Measurements from ENCODE around the gene SUV39H2. TPM values are rescaled to one million over a fixed set of nuclear protein-coding genes. Genes with fewer than 3 reads are reported as not detected.

SUV39H2 gene, protein sequence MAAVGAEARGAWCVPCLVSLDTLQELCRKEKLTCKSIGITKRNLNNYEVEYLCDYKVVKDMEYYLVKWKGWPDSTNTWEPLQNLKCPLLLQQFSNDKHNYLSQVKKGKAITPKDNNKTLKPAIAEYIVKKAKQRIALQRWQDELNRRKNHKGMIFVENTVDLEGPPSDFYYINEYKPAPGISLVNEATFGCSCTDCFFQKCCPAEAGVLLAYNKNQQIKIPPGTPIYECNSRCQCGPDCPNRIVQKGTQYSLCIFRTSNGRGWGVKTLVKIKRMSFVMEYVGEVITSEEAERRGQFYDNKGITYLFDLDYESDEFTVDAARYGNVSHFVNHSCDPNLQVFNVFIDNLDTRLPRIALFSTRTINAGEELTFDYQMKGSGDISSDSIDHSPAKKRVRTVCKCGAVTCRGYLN
- total RNA-seq, result 10 to 100 TPM; 35.4 to 37.6 TPM
- polyA plus RNA-seq (2013, experiment 1 of 2), result 45.4 TPM
- polyA plus RNA-seq (2013, experiment 2 of 2), result 50.7 TPM
- long read RNA-seq, experiment 1, partial matches to known transcripts, result 4 of 10 reads
- long read RNA-seq, experiment 1, other reads (novel, unspliced or antisense), result 2 of 10 reads
- long read RNA-seq, experiment 2, transcript SUV39H2-205 (5 exons, 2,959 nt), result major isoform, 12 of 18 reads
- long read RNA-seq, experiment 2, partial matches to known transcripts, result 1 of 18 reads
- long read RNA-seq, experiment 2, other reads (novel, unspliced or antisense), result 2 of 18 reads
- long read RNA-seq, experiment 3, transcript SUV39H2-202 (6 exons, 1,233 nt), result minor isoform, 41 of 131 reads
- long read RNA-seq, experiment 3, transcript SUV39H2-205 (5 exons, 2,959 nt), result major isoform, 69 of 131 reads
- long read RNA-seq, experiment 3, partial matches to known transcripts, result 5 of 131 reads
- long read RNA-seq, experiment 3, other reads (novel, unspliced or antisense), result 13 of 131 reads
- long read RNA-seq, experiment 4, transcript SUV39H2-202 (6 exons, 1,233 nt), result minor isoform, 10 of 43 reads
- long read RNA-seq, experiment 4, transcript SUV39H2-205 (5 exons, 2,959 nt), result major isoform, 25 of 43 reads
- long read RNA-seq, experiment 4, partial matches to known transcripts, result 0 of 43 reads
- long read RNA-seq, experiment 4, other reads (novel, unspliced or antisense), result 8 of 43 reads

DNA sequence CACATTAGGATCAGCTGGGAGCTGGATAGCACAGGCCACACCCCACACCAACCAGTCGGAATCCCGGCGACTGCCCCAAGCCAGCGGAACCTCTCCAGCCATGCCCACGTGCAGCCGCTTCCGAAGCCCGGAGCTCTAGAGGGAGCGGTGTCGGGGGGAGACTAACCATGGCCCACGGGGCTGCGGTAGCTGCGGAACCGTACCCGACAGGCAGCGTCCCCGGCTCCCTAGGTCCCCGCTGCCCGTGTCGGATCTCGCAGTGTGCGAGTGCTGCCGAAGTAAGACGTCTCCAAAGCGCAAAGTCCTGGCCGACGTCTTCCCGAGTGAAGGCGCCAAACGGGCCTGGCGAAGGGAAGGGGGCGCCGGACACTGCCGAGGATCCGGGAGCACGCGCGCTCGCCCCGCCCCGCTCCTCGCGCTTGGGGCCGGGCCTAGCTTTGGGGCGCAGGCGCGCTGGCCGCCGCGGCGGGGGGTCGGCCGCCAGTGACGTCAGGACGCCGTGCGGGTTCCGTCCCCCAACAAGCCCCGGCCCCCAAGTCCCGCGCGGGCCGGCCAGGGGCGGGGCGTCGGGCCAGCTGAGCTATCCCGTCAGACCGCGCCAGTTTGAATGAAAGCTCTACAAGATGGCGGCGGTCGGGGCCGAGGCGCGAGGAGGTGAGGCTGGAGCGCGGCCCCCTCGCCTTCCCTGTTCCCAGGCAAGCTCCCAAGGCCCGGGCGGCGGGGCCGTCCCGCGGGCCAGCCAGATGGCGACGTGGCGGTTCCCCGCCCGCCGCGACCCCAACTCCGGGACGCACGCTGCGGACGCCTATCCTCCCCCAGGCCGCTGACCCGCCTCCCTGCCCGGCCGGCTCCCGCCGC, at the start of gene SUV39H2:
TSS of gene SUV39H2 (plus strand) at position 601 of the 858 bp plus-strand sequence. CDS start at position 624, 23 bp downstream.
- H3K4me1 ChIP-seq (ENCODE audit: control insufficient read depth, insufficient read depth, low read length), result peaks cover 5% of the 10 kb centered on the region
- H3K4me3 Mint-ChIP-seq, result peak within 1 kb of the TSS; percentile 96
- peaks cover 25% of the 10 kb centered on the region for H3K4me1 Mint-ChIP-seq
- H3K36me3 ChIP-seq (ENCODE audit: control insufficient read depth, insufficient read depth, low read length), result peaks cover 3% of the 10 kb centered on the region
- TF ChIP-seq, protein P1, sequence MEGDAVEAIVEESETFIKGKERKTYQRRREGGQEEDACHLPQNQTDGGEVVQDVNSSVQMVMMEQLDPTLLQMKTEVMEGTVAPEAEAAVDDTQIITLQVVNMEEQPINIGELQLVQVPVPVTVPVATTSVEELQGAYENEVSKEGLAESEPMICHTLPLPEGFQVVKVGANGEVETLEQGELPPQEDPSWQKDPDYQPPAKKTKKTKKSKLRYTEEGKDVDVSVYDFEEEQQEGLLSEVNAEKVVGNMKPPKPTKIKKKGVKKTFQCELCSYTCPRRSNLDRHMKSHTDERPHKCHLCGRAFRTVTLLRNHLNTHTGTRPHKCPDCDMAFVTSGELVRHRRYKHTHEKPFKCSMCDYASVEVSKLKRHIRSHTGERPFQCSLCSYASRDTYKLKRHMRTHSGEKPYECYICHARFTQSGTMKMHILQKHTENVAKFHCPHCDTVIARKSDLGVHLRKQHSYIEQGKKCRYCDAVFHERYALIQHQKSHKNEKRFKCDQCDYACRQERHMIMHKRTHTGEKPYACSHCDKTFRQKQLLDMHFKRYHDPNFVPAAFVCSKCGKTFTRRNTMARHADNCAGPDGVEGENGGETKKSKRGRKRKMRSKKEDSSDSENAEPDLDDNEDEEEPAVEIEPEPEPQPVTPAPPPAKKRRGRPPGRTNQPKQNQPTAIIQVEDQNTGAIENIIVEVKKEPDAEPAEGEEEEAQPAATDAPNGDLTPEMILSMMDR (conservative IDR thresholded peaks at IDR 0.05), result no peak
- DNase-seq, result peak; percentile 98
- H3K4me3 ChIP-seq (ENCODE audit: low read length), result peak within 1 kb of the TSS; percentile 95
- H3K27ac ChIP-seq (ENCODE audit: low read depth, low read length), result peak within 1 kb of the TSS; percentile 93
- peak within 1 kb of the TSS; percentile 96 for H3K9ac ChIP-seq (ENCODE audit: extremely low read depth, low read length, poor library complexity, severe bottlenecking)
- no peaks in the 10 kb centered on the region for H3K27me3 ChIP-seq (ENCODE audit: control insufficient read depth, insufficient read depth, low read length, poor library complexity, severe bottlenecking)
- no peaks in the 10 kb centered on the region for H3K9me3 ChIP-seq (ENCODE audit: control insufficient read depth, low read length)
- H3K27ac Mint-ChIP-seq, result peak within 1 kb of the TSS; percentile 99
- H3K27me3 Mint-ChIP-seq (ENCODE audit: insufficient read depth), result no peaks in the 10 kb centered on the region
- no peaks in the 10 kb centered on the region for H3K9me3 Mint-ChIP-seq
- peaks cover 2% of the 10 kb centered on the region for H3K36me3 Mint-ChIP-seq (ENCODE audit: low read depth)
- WGBS, 2 experiments (ENCODE audit: insufficient coverage in 1 of 2, insufficient read length in 1 of 2), result 0% methylated on average over 28 to 102 of the region's 102 CpGs

DNA sequence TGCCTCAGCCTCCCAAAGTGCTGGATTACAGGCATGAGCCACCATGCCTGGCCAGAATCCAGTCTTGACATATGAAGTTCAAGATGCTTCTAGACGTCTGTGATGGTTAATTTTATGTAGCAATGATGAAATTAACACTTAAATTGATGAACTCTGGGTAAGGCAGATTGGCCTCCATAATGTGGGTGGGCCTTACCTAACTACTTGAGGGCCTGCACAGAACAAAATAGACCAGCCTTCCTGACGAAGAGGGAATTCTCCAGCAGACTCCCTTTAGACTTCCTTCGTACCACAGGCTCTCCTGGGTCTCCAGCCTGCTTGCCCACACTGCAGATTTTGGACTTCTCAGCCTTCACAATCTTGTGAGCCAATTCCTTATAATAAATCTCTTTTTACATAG, 45.6 kb upstream of the SUV39H2 start:
- Mint-ChIP-seq H3K27me3 (ENCODE audit: insufficient read depth) (no peaks in the 10 kb centered on the region), H3K36me3 (ENCODE audit: low read depth) (peaks cover 2% of the 10 kb centered on the region), H3K4me3 (no peak overlapping the region), H3K4me1 (peaks cover 16% of the 10 kb centered on the region), H3K27ac (no peak overlapping the region), H3K9me3 (no peaks in the 10 kb centered on the region)
- no peaks in the 10 kb centered on the region for H3K4me1 ChIP-seq (ENCODE audit: control insufficient read depth, insufficient read depth, low read length)
- no peaks in the 10 kb centered on the region for H3K36me3 ChIP-seq (ENCODE audit: control insufficient read depth, insufficient read depth, low read length)
- no peak overlapping the region for H3K27ac ChIP-seq (ENCODE audit: low read depth, low read length)
- H3K9ac ChIP-seq (ENCODE audit: extremely low read depth, low read length, poor library complexity, severe bottlenecking), result no peak overlapping the region
- TF ChIP-seq, protein P1 (conservative IDR thresholded peaks at IDR 0.05), result no peak
- no peak for DNase-seq
- 83 to 86% methylated on average over 3 of the region's 3 CpGs for WGBS, 2 experiments (ENCODE audit: insufficient coverage in 1 of 2, insufficient read length in 1 of 2)
- no peaks in the 10 kb centered on the region for H3K27me3 ChIP-seq (ENCODE audit: control insufficient read depth, insufficient read depth, low read length, poor library complexity, severe bottlenecking)
- no peaks in the 10 kb centered on the region for H3K9me3 ChIP-seq (ENCODE audit: control insufficient read depth, low read length)
- no peak overlapping the region for H3K4me3 ChIP-seq (ENCODE audit: low read length)

Measured in endodermal cell (in vitro differentiated cells).